Measurements from ENCODE around the gene TMEM238. TPM values are rescaled to one million over a fixed set of nuclear protein-coding genes. Genes with fewer than 3 reads are reported as not detected.
"Not testable (repeated sequence)": the region's sequence is repeated elsewhere in the genome, so short reads cannot be mapped to it uniquely, and the experiment has no call there.

Gene TMEM238
- total RNA-seq, 1 donor from 2014 or later = not detected

DNA sequence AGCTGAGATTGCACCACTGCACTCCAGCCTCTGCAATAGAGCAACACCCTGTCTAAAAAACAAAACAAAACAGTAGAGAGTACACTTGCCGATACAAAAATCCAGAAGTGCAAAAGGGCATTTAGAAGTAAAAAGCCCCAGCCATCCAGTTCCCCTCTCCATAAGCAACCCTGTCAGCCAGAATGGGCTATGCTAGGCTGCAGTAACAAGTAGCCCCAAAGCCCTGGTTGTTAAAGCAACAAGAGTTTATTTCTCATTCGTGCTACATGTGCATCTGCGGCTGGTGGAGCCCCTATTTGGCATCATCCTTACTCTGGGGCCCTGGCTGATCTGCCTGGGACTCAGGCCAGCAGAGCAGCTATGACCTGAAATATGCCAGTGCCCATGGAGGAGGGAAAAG is 40.4 kb upstream of the TMEM238 start:
- Histone ChIP-seq H3K4me1 (no peaks in the 10 kb centered on the region), H3K27ac (no peak overlapping the region), H3K36me3 (no peaks in the 10 kb centered on the region), H3K9me3 (no peaks in the 10 kb centered on the region), H3K4me3 (no peak overlapping the region), H3K27me3 (no peaks in the 10 kb centered on the region)
- intact Hi-C loops (cut with DNase I) = no loop called here
- no peak for DNase-seq (ENCODE audit: low spot score in 2 of 2)
- TF ChIP-seq, protein P1, sequence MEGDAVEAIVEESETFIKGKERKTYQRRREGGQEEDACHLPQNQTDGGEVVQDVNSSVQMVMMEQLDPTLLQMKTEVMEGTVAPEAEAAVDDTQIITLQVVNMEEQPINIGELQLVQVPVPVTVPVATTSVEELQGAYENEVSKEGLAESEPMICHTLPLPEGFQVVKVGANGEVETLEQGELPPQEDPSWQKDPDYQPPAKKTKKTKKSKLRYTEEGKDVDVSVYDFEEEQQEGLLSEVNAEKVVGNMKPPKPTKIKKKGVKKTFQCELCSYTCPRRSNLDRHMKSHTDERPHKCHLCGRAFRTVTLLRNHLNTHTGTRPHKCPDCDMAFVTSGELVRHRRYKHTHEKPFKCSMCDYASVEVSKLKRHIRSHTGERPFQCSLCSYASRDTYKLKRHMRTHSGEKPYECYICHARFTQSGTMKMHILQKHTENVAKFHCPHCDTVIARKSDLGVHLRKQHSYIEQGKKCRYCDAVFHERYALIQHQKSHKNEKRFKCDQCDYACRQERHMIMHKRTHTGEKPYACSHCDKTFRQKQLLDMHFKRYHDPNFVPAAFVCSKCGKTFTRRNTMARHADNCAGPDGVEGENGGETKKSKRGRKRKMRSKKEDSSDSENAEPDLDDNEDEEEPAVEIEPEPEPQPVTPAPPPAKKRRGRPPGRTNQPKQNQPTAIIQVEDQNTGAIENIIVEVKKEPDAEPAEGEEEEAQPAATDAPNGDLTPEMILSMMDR (IDR thresholded peaks at IDR 0.05) = no peak

DNA sequence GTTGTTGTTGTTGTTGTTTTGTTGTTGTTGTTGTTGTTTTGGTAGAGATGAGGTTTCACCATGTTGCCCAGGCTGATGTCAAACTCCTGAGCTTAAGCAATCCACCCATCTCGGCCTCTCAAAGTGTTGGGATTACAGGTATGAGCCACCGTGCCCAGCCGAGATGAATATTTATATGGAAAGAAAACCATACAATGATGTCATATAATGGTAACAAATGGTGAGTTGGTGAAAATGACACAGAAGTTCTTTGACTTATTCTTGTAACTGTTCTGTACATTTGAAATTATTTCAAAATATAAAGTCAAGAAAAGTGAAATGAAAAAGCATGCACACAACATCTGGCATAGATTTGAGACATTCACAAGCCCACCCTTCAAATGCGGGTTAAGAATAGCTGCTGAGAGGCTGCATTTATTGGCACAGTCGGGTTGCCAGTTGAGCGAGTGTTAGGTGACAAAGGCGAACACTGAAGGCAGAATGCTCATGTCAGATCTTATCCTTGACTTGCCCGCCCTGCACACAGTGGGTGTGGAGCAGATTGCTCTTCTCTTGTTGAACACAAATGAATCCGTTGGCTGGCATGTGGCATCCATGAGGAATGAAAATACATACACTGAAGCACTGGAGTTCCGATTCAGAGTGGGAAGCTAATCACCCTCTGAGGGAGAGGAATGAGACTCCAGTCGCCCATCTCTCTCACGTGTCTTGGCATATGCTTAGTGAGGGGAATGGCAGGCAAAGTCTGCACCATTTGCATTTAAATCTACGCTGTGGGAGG is 39.3 kb upstream of the TMEM238 start:
- Histone ChIP-seq H3K27ac (no peak overlapping the region), H3K4me1 (no peaks in the 10 kb centered on the region), H3K27me3 (no peaks in the 10 kb centered on the region), H3K9me3 (no peaks in the 10 kb centered on the region), H3K36me3 (no peaks in the 10 kb centered on the region), H3K4me3 (no peak overlapping the region)
- TF ChIP-seq, protein P1 (IDR thresholded peaks at IDR 0.05) = no peak
- no peak for DNase-seq (ENCODE audit: low spot score in 2 of 2)
- intact Hi-C loops (cut with DNase I) = no loop called here

DNA sequence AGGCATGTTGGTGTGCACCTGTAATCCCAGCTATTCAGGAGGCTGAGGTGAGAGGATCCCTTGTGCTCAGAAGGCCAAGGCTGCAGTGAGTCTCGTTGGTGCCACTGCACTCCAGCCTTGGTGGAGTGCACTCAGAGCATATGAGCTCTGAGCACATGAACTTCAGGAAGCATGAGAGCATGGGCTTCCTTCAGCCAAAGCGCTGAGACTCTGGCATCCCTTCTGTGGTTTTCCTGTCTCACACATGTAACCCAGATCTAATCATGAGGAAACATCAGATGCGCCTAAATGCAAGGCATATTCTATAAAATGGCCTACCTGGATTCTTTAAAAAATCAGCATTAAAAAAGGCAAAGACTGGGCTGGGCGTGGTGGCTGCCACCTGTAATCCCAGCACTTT is 37.2 kb upstream of the TMEM238 start:
- H3K9me3 ChIP-seq; H3K27me3 ChIP-seq; H3K27ac ChIP-seq; H3K4me1 ChIP-seq; H3K4me3 ChIP-seq; intact Hi-C loops (cut with DNase I); DNase-seq (ENCODE audit: low spot score in 2 of 2); H3K36me3 ChIP-seq: not testable (repeated sequence)

DNA sequence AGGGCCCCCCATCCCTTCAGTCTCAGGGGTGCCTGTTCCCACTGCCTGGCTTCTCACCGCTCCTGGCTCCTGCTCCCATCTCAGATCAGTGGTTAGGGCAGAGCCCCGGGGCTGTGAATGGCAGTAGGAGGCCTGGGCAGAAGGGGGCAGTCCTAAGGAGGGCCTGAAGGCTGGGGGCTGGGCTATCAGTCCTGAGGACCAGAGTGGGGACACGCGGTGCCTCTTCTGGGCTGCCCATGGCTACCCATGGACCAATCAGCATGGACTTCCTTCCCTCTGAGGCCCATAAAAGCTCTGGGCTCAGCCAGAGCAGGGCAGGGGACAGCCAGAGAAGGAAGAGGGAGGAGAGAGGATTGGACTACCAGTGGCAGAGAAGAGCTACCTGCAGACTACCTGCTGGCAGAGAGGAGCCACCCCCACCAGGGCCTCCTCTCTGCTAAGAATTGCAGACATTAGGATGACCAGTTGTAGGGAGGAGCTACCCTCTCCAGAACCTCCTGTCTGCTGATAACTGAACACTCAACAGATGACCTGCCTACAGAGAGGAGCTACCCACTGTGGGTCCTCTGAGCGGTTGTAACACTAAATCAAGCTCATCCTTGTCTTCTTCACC is 35.6 kb upstream of the TMEM238 start:
- Histone ChIP-seq H3K36me3 (no peaks in the 10 kb centered on the region), H3K27ac (no peak overlapping the region), H3K4me3 (no peak overlapping the region), H3K27me3 (no peaks in the 10 kb centered on the region), H3K9me3 (no peaks in the 10 kb centered on the region), H3K4me1 (no peaks in the 10 kb centered on the region)
- TF ChIP-seq, protein P1 (IDR thresholded peaks at IDR 0.05) = no peak
- intact Hi-C loops (cut with DNase I) = loop anchor here (5.0 kb wide), 1 partner anchor 277 kb away; no protein-coding TSS in a partner anchor
- DNase-seq (ENCODE audit: low spot score in 2 of 2) = no peak

DNA sequence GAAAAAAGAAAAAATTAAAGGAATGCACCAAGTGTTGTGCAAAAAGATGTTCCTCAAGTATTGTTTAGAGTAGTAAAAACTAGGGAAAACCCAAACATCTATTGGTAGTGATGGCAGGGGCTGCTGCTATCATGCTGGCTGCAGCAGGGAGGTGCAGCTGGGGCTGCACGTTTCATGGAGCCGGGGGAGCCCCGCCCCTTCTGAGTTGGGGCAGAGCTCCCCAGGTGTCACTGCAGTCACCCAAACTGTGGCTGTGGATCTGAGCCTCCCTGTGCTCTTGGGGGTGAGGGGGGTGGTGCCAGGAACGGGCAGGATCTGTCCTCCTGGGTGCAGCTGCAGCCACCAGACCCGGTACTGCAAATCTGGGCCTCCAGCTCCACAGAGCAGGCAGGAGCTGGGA is 35.0 kb upstream of the TMEM238 start:
- TF ChIP-seq, protein P1 (IDR thresholded peaks at IDR 0.05) = no peak
- no peak overlapping the region for H3K27ac ChIP-seq
- intact Hi-C loops (cut with DNase I) = loop anchor here (5.0 kb wide), 1 partner anchor 277 kb away; no protein-coding TSS in a partner anchor
- H3K27me3 ChIP-seq = no peaks in the 10 kb centered on the region
- DNase-seq (ENCODE audit: low spot score in 2 of 2) = no peak
- H3K36me3 ChIP-seq = no peaks in the 10 kb centered on the region
- no peaks in the 10 kb centered on the region for H3K4me1 ChIP-seq
- H3K9me3 ChIP-seq = no peaks in the 10 kb centered on the region
- no peak overlapping the region for H3K4me3 ChIP-seq

DNA sequence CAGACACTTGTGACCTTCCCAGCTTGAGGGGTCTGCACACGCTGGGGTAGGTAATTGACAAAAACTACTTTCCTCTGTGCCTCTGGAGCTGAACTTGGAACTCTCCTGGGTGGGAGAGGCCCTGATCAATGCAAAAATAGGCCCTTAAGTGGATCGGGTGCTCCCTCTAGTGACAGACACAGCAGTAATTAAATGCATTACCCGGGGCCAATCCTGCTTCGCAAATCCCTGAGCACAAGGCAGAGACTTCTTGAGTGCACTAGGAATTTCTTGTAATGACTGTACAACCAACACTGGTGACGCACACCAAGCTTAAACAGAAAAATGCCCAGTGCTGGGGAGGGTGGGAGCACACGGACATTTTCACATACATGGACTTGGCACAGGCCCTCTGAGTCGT is 34.1 kb upstream of the TMEM238 start:
- H3K4me3 ChIP-seq = no peak overlapping the region
- no peaks in the 10 kb centered on the region for H3K4me1 ChIP-seq
- DNase-seq (ENCODE audit: low spot score in 2 of 2) = no peak
- no peaks in the 10 kb centered on the region for H3K9me3 ChIP-seq
- no peak overlapping the region for H3K27ac ChIP-seq
- H3K27me3 ChIP-seq = no peaks in the 10 kb centered on the region
- TF ChIP-seq, protein P1 (IDR thresholded peaks at IDR 0.05) = peak; percentile 38 to 56 (median 42)
- intact Hi-C loops (cut with DNase I) = loop anchor here (5.0 kb wide), 1 partner anchor 276 kb away; no protein-coding TSS in a partner anchor
- no peaks in the 10 kb centered on the region for H3K36me3 ChIP-seq

Measured in ascending aorta (tissue), 2 donors.